Measurements from ENCODE around the gene OR8G1. TPM values are rescaled to one million over a fixed set of nuclear protein-coding genes. Genes with fewer than 3 reads are reported as not detected.

OR8G1 gene
- polyA plus RNA-seq (2011; rRNA removed): not detected in 2 replicates
- not detected in 2 replicates for polyA minus RNA-seq (2011; rRNA and poly(A)+ RNA removed)

GRCh38 chr11:124240621-124241397 lies at the start of gene OR8G1:
OR8G1 (plus strand) TSS chr11:124241095; CDS start chr11:124249676, 8,581 bp downstream.
- H3K27ac ChIP-seq (ENCODE audit: low read depth, low read length): no peak within 1 kb of the TSS
- H3K27me3 ChIP-seq (ENCODE audit: control insufficient read depth, insufficient read depth, low read length): no peaks in the 10 kb centered on the region
- no peak for TF ChIP-seq CTCF (IDR thresholded peaks at IDR 0.05; ENCODE audit: low read depth, low read length)
- no peak within 1 kb of the TSS for H3K4me3 ChIP-seq (ENCODE audit: low read depth, low read length)
- no peaks in the 10 kb centered on the region for H3K9me3 ChIP-seq (ENCODE audit: control insufficient read depth, insufficient read depth, low read length)
- ChIA-PET POLR2A (no interaction called here), CTCF (no interaction called here)
- no peak for DNase-seq (ENCODE audit: low read depth, low spot score)

- Histone ChIP-seq H3K4me3 (ENCODE audit: low read depth, low read length) (no peak overlapping the region), H3K9me3 (ENCODE audit: control insufficient read depth, insufficient read depth, low read length) (no peaks in the 10 kb centered on the region), H3K27ac (ENCODE audit: low read depth, low read length) (no peak overlapping the region), H3K27me3 (ENCODE audit: control insufficient read depth, insufficient read depth, low read length) (no peaks in the 10 kb centered on the region)
- ChIA-PET CTCF (interaction anchor here (0.8 to 3.9 kb wide), 5 partner anchors 19 to 136 kb away, joined by 3 to 88 read pairs (median 3); no protein-coding TSS in a partner anchor), POLR2A (no interaction called here)
- TF ChIP-seq CTCF (IDR thresholded peaks at IDR 0.05; ENCODE audit: low read depth, low read length): no peak
- no peak for DNase-seq (ENCODE audit: low read depth, low spot score)
These were observed 47.5 kb upstream of the OR8G1 start for GRCh38 chr11:124193221-124194010.

GRCh38 chr11:124194293-124195188 lies 46.4 kb upstream of the OR8G1 start:
- DNase-seq (ENCODE audit: low read depth, low spot score): no peak
- ChIA-PET CTCF (interaction anchor here (0.6 to 3.9 kb wide), 10 partner anchors 8 to 136 kb away, joined by 3 to 88 read pairs (median 4); partner anchors contain the start of gene VWA5A), POLR2A (no interaction called here)
- Histone ChIP-seq H3K4me3 (ENCODE audit: low read depth, low read length) (no peak overlapping the region), H3K9me3 (ENCODE audit: control insufficient read depth, insufficient read depth, low read length) (no peaks in the 10 kb centered on the region), H3K27me3 (ENCODE audit: control insufficient read depth, insufficient read depth, low read length) (no peaks in the 10 kb centered on the region), H3K27ac (ENCODE audit: low read depth, low read length) (no peak overlapping the region)
- TF ChIP-seq CTCF (IDR thresholded peaks at IDR 0.05; ENCODE audit: low read depth, low read length): no peak

- 0 out of 2 replicates have a peak, but pooled peaks cover under 1% of the 10 kb centered on the region for H3K9me3 ChIP-seq (ENCODE audit: control insufficient read depth, insufficient read depth, low read length)
- CTCF ChIA-PET: interaction anchor here (0.6 to 3.9 kb wide), 10 partner anchors 8 to 135 kb away, joined by 3 to 88 read pairs (median 4); partner anchors contain the start of gene VWA5A
- DNase-seq (ENCODE audit: low read depth, low spot score): peak; percentile 32
- peak; percentile 83 for TF ChIP-seq CTCF (IDR thresholded peaks at IDR 0.05; ENCODE audit: low read depth, low read length)
- no peak overlapping the region for H3K4me3 ChIP-seq (ENCODE audit: low read depth, low read length)
- no peak overlapping the region for H3K27ac ChIP-seq (ENCODE audit: low read depth, low read length)
- POLR2A ChIA-PET: no interaction called here
- H3K27me3 ChIP-seq (ENCODE audit: control insufficient read depth, insufficient read depth, low read length): no peaks in the 10 kb centered on the region
These were observed 45.6 kb upstream of the OR8G1 start for GRCh38 chr11:124195189-124195734.
